Nephron progenitor cell (in vitro differentiated cells): ENCODE results near the gene ZFAND2B.
A peak's percentile ranks its signal among the peaks of the same experiment; 100 is the strongest.

ENCODE experiments used
- DNase-seq: peaks from one replicate; pipeline ENCODE4 v3.0.0; 2021
- H3K27ac Mint-ChIP-seq: 2 replicates; pipeline ENCODE4 v1.8.0; 2021; ENCODE audit warnings: mild to moderate bottlenecking, moderate library complexity, mixed read lengths
- H3K27me3 Mint-ChIP-seq: 2 replicates; pipeline ENCODE4 v1.8.0; 2021; ENCODE audit warnings: mild to moderate bottlenecking, low read depth, mixed read lengths; ENCODE audit not compliant: poor library complexity
- H3K36me3 Mint-ChIP-seq: 2 replicates; pipeline ENCODE4 v1.8.0; 2021; ENCODE audit warnings: low read depth, mixed read lengths
- H3K4me1 Mint-ChIP-seq: 2 replicates; pipeline ENCODE4 v1.8.0; 2021; ENCODE audit warnings: mixed read lengths
- H3K4me3 Mint-ChIP-seq: 2 replicates; pipeline ENCODE4 v1.8.0; 2021; ENCODE audit warnings: mild to moderate bottlenecking, moderate library complexity, mixed read lengths
- H3K9me3 Mint-ChIP-seq: 2 replicates; pipeline ENCODE4 v1.8.0; 2021; ENCODE audit warnings: mild to moderate bottlenecking, moderate library complexity, mixed read lengths
- CTCF ChIP-seq: fragments of 200-600 bp; sonication (generic); IDR thresholded peaks from 2 replicates; pipeline ENCODE4 v1.5.0; 2021; ENCODE audit warnings: antibody characterized with exemption

ZFAND2B gene

GRCh38 chr2:219176818-219177551 is 29.6 kb upstream of the ZFAND2B start, which contains the start of gene CNPPD1:
Gene CNPPD1 (minus strand): TSS chr2:219176925. CDS start chr2:219176828, 97 bp downstream.
- H3K9me3 Mint-ChIP-seq, result no peaks in the 10 kb centered on the region
- H3K4me3 Mint-ChIP-seq, result peak within 1 kb of the TSS; percentile 96
- H3K4me1 Mint-ChIP-seq, result peaks cover 35% of the 10 kb centered on the region
- DNase-seq, result peak; percentile 86
- TF ChIP-seq CTCF, result no peak
- H3K27ac Mint-ChIP-seq, result peak within 1 kb of the TSS; percentile 98
- peaks cover 25% of the 10 kb centered on the region for H3K36me3 Mint-ChIP-seq
- no peaks in the 10 kb centered on the region for H3K27me3 Mint-ChIP-seq

- peaks cover 26% of the 10 kb centered on the region for H3K36me3 Mint-ChIP-seq
- peak; percentile 87 for DNase-seq
- peak within 1 kb of the TSS; percentile 98 for H3K27ac Mint-ChIP-seq
- H3K4me3 Mint-ChIP-seq, result peak within 1 kb of the TSS; percentile 97
- H3K4me1 Mint-ChIP-seq, result peaks cover 35% of the 10 kb centered on the region
- TF ChIP-seq CTCF, result no peak
- H3K27me3 Mint-ChIP-seq, result peaks cover under 1% of the 10 kb centered on the region
- no peaks in the 10 kb centered on the region for H3K9me3 Mint-ChIP-seq
Observed at GRCh38 chr2:219177552-219178376, 28.8 kb upstream of the ZFAND2B start, which contains the start of gene RETREG2. Gene RETREG2 (plus strand): TSS chr2:219178275. CDS start chr2:219178353, 78 bp downstream.

- H3K4me1 Mint-ChIP-seq, result peaks cover 35% of the 10 kb centered on the region
- no peak for TF ChIP-seq CTCF
- peak; percentile 74 for DNase-seq
Observed at GRCh38 chr2:219178377-219179175, 28.0 kb upstream of the ZFAND2B start.

GRCh38 chr2:219179601-219180465 is 26.7 kb upstream of the ZFAND2B start:
- no peak for DNase-seq
- no peak overlapping the region for H3K27ac Mint-ChIP-seq
- no peak for TF ChIP-seq CTCF
- H3K27me3 Mint-ChIP-seq, result peaks cover 3% of the 10 kb centered on the region
- peaks cover 33% of the 10 kb centered on the region for H3K36me3 Mint-ChIP-seq
- H3K4me3 Mint-ChIP-seq, result peak overlapping the region; percentile 97
- H3K9me3 Mint-ChIP-seq, result no peaks in the 10 kb centered on the region
- H3K4me1 Mint-ChIP-seq, result peaks cover 30% of the 10 kb centered on the region

More at GRCh38 chr2:219178377-219179175, 28.0 kb upstream of the ZFAND2B start:
- Mint-ChIP-seq H3K4me3 (peak overlapping the region; percentile 97), H3K27ac (peak overlapping the region; percentile 91), H3K36me3 (peaks cover 34% of the 10 kb centered on the region), H3K9me3 (no peaks in the 10 kb centered on the region), H3K27me3 (peaks cover 3% of the 10 kb centered on the region)

- Mint-ChIP-seq H3K9me3 (no peaks in the 10 kb centered on the region), H3K27ac (no peak overlapping the region), H3K27me3 (peaks cover 3% of the 10 kb centered on the region), H3K4me3 (peak overlapping the region; percentile 52), H3K4me1 (peaks cover 23% of the 10 kb centered on the region), H3K36me3 (peaks cover 38% of the 10 kb centered on the region)
- TF ChIP-seq CTCF, result no peak
- no peak for DNase-seq
Observed at GRCh38 chr2:219180961-219181360, 25.6 kb upstream of the ZFAND2B start.
